BE2C (cell line): Measurements from ENCODE around the gene CKMT2.

ENCODE experiments used
- DNase-seq: peaks from one replicate; pipeline ENCODE4 v3.0.0-alpha.2; 2020
- H3K27me3 ChIP-seq: fragments of 250-450 bp; sonication (Bioruptor Pico); 2 replicates; pipeline ENCODE4 v1.5.1; 2020; ENCODE audit warnings: mild to moderate bottlenecking
- H3K36me3 ChIP-seq: fragments of 250-450 bp; sonication (Bioruptor Pico); 2 replicates; pipeline ENCODE4 v1.5.1; 2020; ENCODE audit warnings: mild to moderate bottlenecking
- H3K4me1 ChIP-seq: fragments of 250-450 bp; sonication (Bioruptor Pico); 2 replicates; pipeline ENCODE4 v1.5.1; 2020
- H3K4me3 ChIP-seq: 2 replicates; pipeline ENCODE4 v1.5.1; 2011; ENCODE audit warnings: low read depth, low read length
- H3K9me3 ChIP-seq: fragments of 250-450 bp; sonication (Bioruptor Pico); 2 replicates; pipeline ENCODE4 v1.5.1; 2020
- TF ChIP-seq, protein P1 (sequence below): IDR thresholded peaks from 2 replicates; pipeline ENCODE4 v1.5.1; 2012; ENCODE audit warnings: mild to moderate bottlenecking, low read depth, low read length

The CKMT2 gene

DNA sequence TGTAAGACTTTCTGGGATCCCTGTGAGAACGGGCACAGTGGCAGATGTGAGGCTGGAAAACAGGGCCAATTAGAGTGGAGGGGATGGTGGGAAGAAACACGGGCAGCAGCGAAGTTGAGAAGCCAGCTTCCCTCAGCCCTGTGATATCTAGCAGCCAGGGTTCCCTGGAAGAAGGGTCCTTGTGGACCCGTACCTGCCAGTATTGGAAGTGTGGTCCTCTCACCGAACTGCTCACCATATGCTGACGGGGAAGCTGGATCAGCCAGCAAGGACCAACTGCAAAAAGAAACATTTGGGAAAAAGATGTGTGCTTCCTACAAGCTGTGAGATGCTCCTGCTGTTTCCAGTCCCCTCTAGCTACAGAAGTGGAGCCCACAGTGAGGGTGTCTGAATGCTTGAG lies 13.6 kb downstream of the CKMT2 start:
- TF ChIP-seq, protein P1, sequence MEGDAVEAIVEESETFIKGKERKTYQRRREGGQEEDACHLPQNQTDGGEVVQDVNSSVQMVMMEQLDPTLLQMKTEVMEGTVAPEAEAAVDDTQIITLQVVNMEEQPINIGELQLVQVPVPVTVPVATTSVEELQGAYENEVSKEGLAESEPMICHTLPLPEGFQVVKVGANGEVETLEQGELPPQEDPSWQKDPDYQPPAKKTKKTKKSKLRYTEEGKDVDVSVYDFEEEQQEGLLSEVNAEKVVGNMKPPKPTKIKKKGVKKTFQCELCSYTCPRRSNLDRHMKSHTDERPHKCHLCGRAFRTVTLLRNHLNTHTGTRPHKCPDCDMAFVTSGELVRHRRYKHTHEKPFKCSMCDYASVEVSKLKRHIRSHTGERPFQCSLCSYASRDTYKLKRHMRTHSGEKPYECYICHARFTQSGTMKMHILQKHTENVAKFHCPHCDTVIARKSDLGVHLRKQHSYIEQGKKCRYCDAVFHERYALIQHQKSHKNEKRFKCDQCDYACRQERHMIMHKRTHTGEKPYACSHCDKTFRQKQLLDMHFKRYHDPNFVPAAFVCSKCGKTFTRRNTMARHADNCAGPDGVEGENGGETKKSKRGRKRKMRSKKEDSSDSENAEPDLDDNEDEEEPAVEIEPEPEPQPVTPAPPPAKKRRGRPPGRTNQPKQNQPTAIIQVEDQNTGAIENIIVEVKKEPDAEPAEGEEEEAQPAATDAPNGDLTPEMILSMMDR = no peak
- H3K4me1 ChIP-seq = peaks cover 10% of the 10 kb centered on the region
- no peak for DNase-seq
- H3K27me3 ChIP-seq = no peaks in the 10 kb centered on the region
- no peak overlapping the region for H3K4me3 ChIP-seq
- no peaks in the 10 kb centered on the region for H3K36me3 ChIP-seq
- no peaks in the 10 kb centered on the region for H3K9me3 ChIP-seq

DNA sequence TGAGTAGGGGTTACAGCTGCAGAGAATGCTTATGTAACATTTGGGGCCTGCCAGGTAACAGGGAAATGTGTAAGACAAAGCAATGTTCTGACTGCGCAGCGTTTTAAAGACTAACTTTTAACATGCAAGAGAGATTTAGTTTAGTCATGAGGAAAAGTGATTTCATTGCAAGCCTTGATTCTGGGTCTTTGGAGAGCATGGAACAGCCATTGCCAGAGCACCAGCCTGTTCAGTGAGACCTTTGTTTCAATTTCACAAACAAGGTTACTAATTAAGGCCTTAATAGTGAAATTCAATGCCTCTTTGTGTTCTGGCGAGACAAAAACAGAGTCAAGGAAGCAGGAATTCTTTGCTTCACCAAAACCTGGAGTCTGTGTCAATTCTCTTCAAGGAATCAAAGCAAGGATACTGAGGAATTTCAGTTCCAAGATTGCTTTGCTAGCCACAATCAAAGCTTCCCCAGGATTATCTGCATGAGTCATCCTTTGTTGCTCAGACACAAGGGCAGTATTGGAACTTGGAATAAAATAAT lies 14.4 kb downstream of the CKMT2 start:
- no peak for DNase-seq

DNA sequence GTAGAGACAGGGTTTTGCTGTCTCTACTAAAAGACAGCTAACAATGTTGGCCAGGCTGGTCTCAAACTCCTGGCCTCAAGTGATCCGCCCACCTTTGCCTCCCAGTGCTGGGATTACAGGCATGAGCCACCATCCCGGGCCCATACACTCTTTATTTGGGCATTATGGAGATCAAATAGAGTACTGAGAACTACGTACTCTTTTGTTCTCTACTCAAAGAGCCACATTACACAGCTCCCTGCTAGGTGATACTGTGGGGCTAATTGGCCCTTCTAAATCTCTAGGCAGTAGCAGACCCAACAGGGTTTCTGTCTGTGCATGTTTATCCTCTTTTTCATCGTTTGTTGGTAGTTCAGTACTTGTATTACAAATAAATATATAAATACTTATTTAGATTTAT lies 16.1 kb downstream of the CKMT2 start:
- Histone ChIP-seq H3K4me3 (no peak overlapping the region), H3K9me3 (no peaks in the 10 kb centered on the region), H3K36me3 (no peaks in the 10 kb centered on the region), H3K4me1 (peaks cover 3% of the 10 kb centered on the region; the same call in 1 of the 2 replicates), H3K27me3 (no peaks in the 10 kb centered on the region)
- no peak for DNase-seq
- TF ChIP-seq, protein P1 = no peak

More for the DNA sequence above, 14.4 kb downstream of the CKMT2 start:
- no peak overlapping the region for H3K4me3 ChIP-seq
- peaks cover 10% of the 10 kb centered on the region for H3K4me1 ChIP-seq
- TF ChIP-seq, protein P1 = no peak
- no peaks in the 10 kb centered on the region for H3K27me3 ChIP-seq
- no peaks in the 10 kb centered on the region for H3K36me3 ChIP-seq
- no peaks in the 10 kb centered on the region for H3K9me3 ChIP-seq

DNA sequence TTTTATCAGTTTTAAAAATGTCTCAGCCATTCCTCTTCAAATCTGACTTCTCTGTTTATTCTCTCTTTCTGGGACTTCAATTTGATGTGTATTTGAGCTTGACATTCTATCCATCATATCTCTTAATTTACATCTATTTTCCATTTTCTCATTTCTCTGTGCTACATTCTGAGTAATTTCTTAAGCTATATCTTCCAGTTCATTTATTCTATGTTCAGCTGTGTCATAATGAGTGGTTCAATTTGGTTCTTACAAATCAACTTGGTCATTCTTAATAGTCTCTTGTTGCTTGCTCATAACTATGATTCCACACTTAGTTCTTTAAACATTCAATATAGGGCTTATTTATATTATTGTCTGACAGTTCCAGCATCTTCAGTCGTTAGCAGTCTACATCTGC lies 16.9 kb downstream of the CKMT2 start:
- TF ChIP-seq, protein P1 = no peak

DNA sequence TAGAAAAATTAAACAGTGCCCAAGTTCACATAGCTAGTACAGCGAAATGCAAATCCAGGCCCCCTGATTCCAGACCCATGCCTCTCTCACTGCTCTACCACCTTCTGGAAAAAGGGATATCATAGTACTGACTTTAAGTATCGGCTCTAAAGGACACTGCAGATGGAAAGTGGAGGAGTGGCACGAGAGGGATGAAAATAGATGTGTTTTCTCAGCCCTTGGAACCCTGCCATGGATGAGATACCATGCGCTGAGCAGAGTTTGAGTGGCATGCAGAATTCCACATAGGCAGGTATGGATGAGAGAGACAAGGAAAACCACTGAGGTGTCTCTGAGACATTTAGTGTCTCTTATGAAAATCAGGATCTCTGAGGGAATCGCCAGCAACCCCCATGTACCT lies 18.8 kb downstream of the CKMT2 start:
- H3K4me3 ChIP-seq = no peak overlapping the region
- TF ChIP-seq, protein P1 = no peak
- H3K9me3 ChIP-seq = no peaks in the 10 kb centered on the region
- no peaks in the 10 kb centered on the region for H3K27me3 ChIP-seq
- H3K36me3 ChIP-seq = no peaks in the 10 kb centered on the region
- H3K4me1 ChIP-seq = peaks cover 9% of the 10 kb centered on the region
- no peak for DNase-seq

More for the DNA sequence above, 16.9 kb downstream of the CKMT2 start:
- Histone ChIP-seq H3K36me3 (no peaks in the 10 kb centered on the region), H3K27me3 (no peaks in the 10 kb centered on the region), H3K4me3 (no peak overlapping the region), H3K9me3 (no peaks in the 10 kb centered on the region), H3K4me1 (peaks cover 3% of the 10 kb centered on the region; the same call in 1 of the 2 replicates)
- DNase-seq = no peak

DNA sequence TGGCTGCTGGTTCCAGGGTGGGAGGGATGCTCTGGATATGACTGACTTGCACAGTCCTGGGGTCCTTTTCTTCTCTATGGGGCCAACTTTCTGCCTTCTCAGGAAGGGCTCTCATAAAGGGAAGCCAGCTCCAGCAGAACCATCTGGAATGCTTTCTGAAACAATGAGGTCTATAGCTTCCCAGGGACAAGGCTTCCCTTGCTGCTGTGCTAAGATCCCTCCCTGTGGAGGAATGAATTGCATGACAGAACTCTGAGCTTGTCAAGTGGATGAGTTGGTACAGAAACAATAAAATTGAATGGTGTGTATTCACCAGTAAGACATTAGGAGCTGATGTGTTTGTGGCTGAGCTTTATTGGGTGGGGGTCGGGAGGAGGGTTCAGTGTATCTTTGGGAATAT lies 19.8 kb downstream of the CKMT2 start:
- no peak for DNase-seq
- Histone ChIP-seq H3K4me1 (peaks cover 12% of the 10 kb centered on the region), H3K36me3 (no peaks in the 10 kb centered on the region), H3K9me3 (no peaks in the 10 kb centered on the region), H3K4me3 (no peak overlapping the region), H3K27me3 (no peaks in the 10 kb centered on the region)
- TF ChIP-seq, protein P1 = no peak
